H1 (cell line): Measurements from ENCODE around the gene ELMO2. TPM values are rescaled to one million over a fixed set of nuclear protein-coding genes. Genes with fewer than 3 reads are reported as not detected.
A peak's percentile ranks its signal among the peaks of the same experiment; 100 is the strongest.

Experiments
- CTCF ChIA-PET: fragments of 300-600 bp; sonication (Branson Sonifier 250); formaldehyde crosslinking; loops from one replicate; lab custom pipeline; 2021; ENCODE audit not compliant: partially characterized antibody; lab: Charles Lee
- POLR2A ChIA-PET: fragments of 300-600 bp; sonication (Branson Sonifier 250); formaldehyde crosslinking; loops from one replicate; lab custom pipeline; 2021; ENCODE audit warnings: inconsistent platforms; ENCODE audit not compliant: partially characterized antibody; lab: Charles Lee
- DNase-seq, 2 experiments: peaks; one replicate each; pipeline versions ENCODE4 v3.0.0 to v3.0.0-alpha.2; 2010 to 2022; ENCODE audit warnings: low spot score in 2 of 2, low read depth in 1 of 2, mixed read lengths in 1 of 2
- FAIRE-seq: peaks from 2 replicates; lab custom pipeline; 2011; peaks lifted over from hg19 to GRCh38; lab: Jason Lieb, UNC
- H2AFZ ChIP-seq: 2 replicates; pipeline ENCODE4 v1.8.1; 2012; ENCODE audit warnings: low read length, inconsistent platforms
- H2AK5ac ChIP-seq: 2 replicates; pipeline ENCODE4 v1.6.1; 2013; ENCODE audit warnings: low read depth, low read length
- H2BK120ac ChIP-seq: replicated peaks from 2 replicates; pipeline ENCODE3; 2013; ENCODE audit warnings: low read depth, low read length, inconsistent platforms
- H2BK12ac ChIP-seq: 2 replicates; pipeline ENCODE4 v1.6.1; 2013; ENCODE audit warnings: low read depth, low read length
- H2BK15ac ChIP-seq: 2 replicates; pipeline ENCODE4 v1.6.1; 2013; ENCODE audit warnings: low read length
- H2BK20ac ChIP-seq: 2 replicates; pipeline ENCODE4 v1.6.1; 2013; ENCODE audit warnings: low read length
- H2BK5ac ChIP-seq: 2 replicates; pipeline ENCODE4 v1.6.1; 2013; ENCODE audit warnings: low read depth, low read length
- H3K14ac ChIP-seq: 2 replicates; pipeline ENCODE4 v1.6.1; 2013; ENCODE audit warnings: inconsistent platforms; ENCODE audit not compliant: insufficient read length
- H3K18ac ChIP-seq: 2 replicates; pipeline ENCODE4 v1.6.1; 2013; ENCODE audit warnings: low read length; ENCODE audit errors: extremely low read depth
- H3K23ac ChIP-seq: 2 replicates; pipeline ENCODE4 v1.6.1; 2013; ENCODE audit warnings: inconsistent platforms; ENCODE audit not compliant: insufficient read length
- H3K23me2 ChIP-seq: 2 replicates; pipeline ENCODE4 v1.6.1; 2013; ENCODE audit warnings: low read depth, low read length
- H3K27ac ChIP-seq: 2 replicates; pipeline ENCODE4 v1.6.1; 2011; ENCODE audit warnings: low read depth, low read length, inconsistent platforms
- H3K27me3 ChIP-seq, 4 experiments: replicated peaks in 1 of 4; 1 replicate in 1 of 4; 2 replicates in 3 of 4; pipeline versions ENCODE4 v1.6.1 to v1.8.1; 2011 to 2013; ENCODE audit warnings: low read length in 3 of 4, mild to moderate bottlenecking in 3 of 4, inconsistent platforms in 2 of 4, mixed read lengths in 2 of 4, moderate library complexity in 1 of 4; ENCODE audit not compliant: control insufficient read depth in 3 of 4, insufficient read depth in 3 of 4; ENCODE audit errors: extremely low read depth in 1 of 4
- H3K36me3 ChIP-seq, 4 experiments: 2 replicates each; pipeline versions ENCODE4 v1.6.1 to v1.8.1; 2011 to 2013; ENCODE audit warnings: mild to moderate bottlenecking in 4 of 4, low read length in 3 of 4, moderate library complexity in 2 of 4, control low read depth in 1 of 4, inconsistent platforms in 1 of 4; ENCODE audit not compliant: insufficient read depth in 4 of 4, control insufficient read depth in 2 of 4
- H3K4ac ChIP-seq: replicated peaks from 2 replicates; pipeline ENCODE3; 2013; ENCODE audit warnings: low read length, low read depth, mixed read lengths, inconsistent platforms; ENCODE audit not compliant: insufficient read length
- H3K4me1 ChIP-seq, 4 experiments: replicated peaks in 1 of 4; 1 replicate in 1 of 4; 2 replicates in 3 of 4; pipeline versions ENCODE4 v1.6.1 to v1.8.1; 2011 to 2013; ENCODE audit warnings: low read length in 3 of 4, inconsistent platforms in 2 of 4, mixed read lengths in 1 of 4; ENCODE audit not compliant: insufficient read depth in 4 of 4, control insufficient read depth in 3 of 4
- H3K4me2 ChIP-seq, 2 experiments: 2 replicates each; pipeline versions ENCODE4 v1.6.1 to v1.8.1; 2011 to 2013; ENCODE audit warnings: low read depth in 2 of 2, low read length in 2 of 2, control low read depth in 1 of 2, inconsistent platforms in 1 of 2, mild to moderate bottlenecking in 1 of 2; ENCODE audit not compliant: insufficient read depth in 1 of 2
- H3K4me3 ChIP-seq, 4 experiments: fragments of 200-600, 300-600 bp in 1 of 4; sonication (generic), shearing (Covaris generic), sonication (Bioruptor Twin) in 1 of 4; 2 replicates each; pipeline versions ENCODE4 v1.5.1 to v1.8.1; 2011 to 2016; ENCODE audit warnings: low read length in 4 of 4, low read depth in 3 of 4, control low read depth in 2 of 4, inconsistent platforms in 2 of 4, mild to moderate bottlenecking in 2 of 4, mixed read lengths in 1 of 4, moderate library complexity in 1 of 4; ENCODE audit not compliant: insufficient read depth in 2 of 4; ENCODE audit errors: extremely low read depth in 1 of 4
- H3K56ac ChIP-seq: replicated peaks from 2 replicates; pipeline ENCODE3; 2013; ENCODE audit warnings: low read depth, mild to moderate bottlenecking, mixed read lengths, low read length, inconsistent platforms; ENCODE audit not compliant: insufficient read length
- H3K79me1 ChIP-seq: 2 replicates; pipeline ENCODE4 v1.6.1; 2013; ENCODE audit warnings: low read depth, low read length, control low read depth
- H3K79me2 ChIP-seq, 2 experiments: 2 replicates each; pipeline versions ENCODE4 v1.6.1 to v1.8.1; 2012 to 2013; ENCODE audit warnings: low read length in 2 of 2, mild to moderate bottlenecking in 2 of 2, inconsistent platforms in 1 of 2; ENCODE audit not compliant: insufficient read depth in 2 of 2, control insufficient read depth in 1 of 2
- H3K9ac ChIP-seq, 4 experiments: replicated peaks in 1 of 4; 1 replicate in 1 of 4; 2 replicates in 3 of 4; pipeline versions ENCODE4 v1.6.1 to v1.8.1; 2011 to 2013; ENCODE audit warnings: low read depth in 3 of 4, low read length in 3 of 4, control low read depth in 2 of 4, mild to moderate bottlenecking in 2 of 4, moderate library complexity in 2 of 4, inconsistent platforms in 1 of 4; ENCODE audit errors: extremely low read depth in 1 of 4
- H3K9me3 ChIP-seq, 2 experiments: 2 replicates each; pipeline versions ENCODE4 v1.6.1 to v1.8.1; 2012 to 2013; ENCODE audit warnings: mild to moderate bottlenecking in 2 of 2, moderate library complexity in 2 of 2, control low read depth in 1 of 2, inconsistent platforms in 1 of 2, low read depth in 1 of 2, low read length in 1 of 2, mixed read lengths in 1 of 2; ENCODE audit not compliant: insufficient read depth in 2 of 2
- H4K20me1 ChIP-seq, 2 experiments: replicated peaks in 1 of 2; 2 replicates each; pipeline versions ENCODE3 to v1.8.1; 2011 to 2013; ENCODE audit warnings: inconsistent platforms in 2 of 2, low read length in 2 of 2, mild to moderate bottlenecking in 1 of 2; ENCODE audit not compliant: insufficient read depth in 2 of 2, control insufficient read depth in 1 of 2
- H4K5ac ChIP-seq: 2 replicates; pipeline ENCODE4 v1.6.1; 2013; ENCODE audit warnings: low read length, low read depth, mixed read lengths, inconsistent platforms; ENCODE audit not compliant: insufficient read length
- H4K8ac ChIP-seq: 2 replicates; pipeline ENCODE4 v1.8.0; 2013; ENCODE audit warnings: mild to moderate bottlenecking, moderate library complexity, low read length, inconsistent platforms; ENCODE audit not compliant: insufficient read depth; ENCODE audit errors: extremely low read depth
- H4K91ac ChIP-seq: replicated peaks from 2 replicates; pipeline ENCODE3; 2013; ENCODE audit warnings: low read length, mixed read lengths, inconsistent platforms; ENCODE audit not compliant: insufficient read length
- CHD2 ChIP-seq: IDR thresholded peaks from 2 replicates; pipeline ENCODE4 v1.6.1; 2012; ENCODE audit warnings: low read length, improper control_type of control experiment
- FOSL1 ChIP-seq: IDR thresholded peaks from 2 replicates; pipeline ENCODE4 v1.6.1; 2011; ENCODE audit warnings: mild to moderate bottlenecking, low read depth, low read length, moderate library complexity; ENCODE audit not compliant: insufficient read depth
- KDM4A ChIP-seq: IDR thresholded peaks from one replicate; pipeline ENCODE4 v1.7.1; 2012; ENCODE audit warnings: low read depth, mild to moderate bottlenecking, moderate library complexity, low read length, inconsistent platforms; ENCODE audit not compliant: severe bottlenecking
- MAFK ChIP-seq: IDR thresholded peaks from 2 replicates; pipeline ENCODE4 v1.6.1; 2012; ENCODE audit warnings: low read depth, mild to moderate bottlenecking, improper control_type of control experiment, low read length
- POLR2A ChIP-seq, 2 experiments: IDR thresholded peaks; 1 replicate in 1 of 2; 2 replicates in 1 of 2; pipeline ENCODE4 v1.6.1; 2011; ENCODE audit warnings: low read depth in 2 of 2, low read length in 2 of 2, mild to moderate bottlenecking in 2 of 2; ENCODE audit errors: control extremely low read depth in 1 of 2
- POU5F1 ChIP-seq: IDR thresholded peaks from 2 replicates; pipeline ENCODE4 v1.6.1; 2011; ENCODE audit warnings: low read depth, mild to moderate bottlenecking, low read length, moderate library complexity
- RNF2 ChIP-seq: fragments of 200-900, 300-1000 bp; sonication (generic); IDR thresholded peaks from 2 replicates; pipeline ENCODE4 v1.7.1; 2016; ENCODE audit warnings: borderline replicate concordance, low read depth, mild to moderate bottlenecking, antibody characterized with exemption, low read length; ENCODE audit not compliant: poor library complexity, severe bottlenecking; ENCODE audit errors: missing control alignments
- RXRA ChIP-seq: IDR thresholded peaks from 2 replicates; pipeline ENCODE4 v1.6.1; 2011; ENCODE audit warnings: low read depth, mild to moderate bottlenecking, low read length, moderate library complexity; ENCODE audit not compliant: insufficient read depth
- WGBS, 2 experiments: shearing (Covaris generic) in 1 of 2; methylation state at CpG; one replicate each; pipeline versions ENCODE4 v1.1.6 to v1.1.7; 2013 to 2015; ENCODE audit warnings: low lambda C conversion rate in 2 of 2, mixed read lengths in 2 of 2, inconsistent platforms in 1 of 2, low coverage in 1 of 2, missing lambda C conversion rate in 1 of 2; ENCODE audit not compliant: insufficient replicate concordance in 2 of 2, insufficient coverage in 1 of 2, insufficient read length in 1 of 2; ENCODE audit errors: extremely low coverage in 1 of 2, missing lambda C conversion rate in 1 of 2; 5-methylcytosine and 5-hydroxymethylcytosine counted together
- polyA plus RNA-seq, 7 experiments: library from polyadenylated mRNA; depleted of rRNA in 3 of 7; stranded (reverse) in 5 of 7; unstranded in 2 of 7; fragments of >200 nt in 5 of 7; fragments of 200-250 nt in 2 of 7; gene quantifications; 1 replicate in 5 of 7; 2 replicates in 1 of 7; 4 replicates in 1 of 7; pipeline versions ENCODE4 v1.2.1 to v1.2.3, GENCODE V29; 2011 to 2013; ENCODE audit warnings: missing spikeins in 2 of 7, mixed read lengths in 2 of 7
- total RNA-seq: library from RNA; stranded (reverse); fragmentation: NEBNext Ultra II Directional; extraction: Animal tissue kit (Norgen Biotek cat#: 25700); gene quantifications from 2 replicates; pipeline ENCODE4 v1.2.1, GENCODE V29; 2021
- TF ChIP-seq, protein P1 (sequence below): IDR thresholded peaks from 2 replicates; pipeline ENCODE4 v1.6.1; 2012; ENCODE audit warnings: low read length, inconsistent platforms

The ELMO2 gene
- total and polyA plus RNA-seq, 2 of the 8 experiments (the other 6 are each of a cell fraction or from before 2014, with no cell fraction given): 34.3 to 39.7 TPM

DNA sequence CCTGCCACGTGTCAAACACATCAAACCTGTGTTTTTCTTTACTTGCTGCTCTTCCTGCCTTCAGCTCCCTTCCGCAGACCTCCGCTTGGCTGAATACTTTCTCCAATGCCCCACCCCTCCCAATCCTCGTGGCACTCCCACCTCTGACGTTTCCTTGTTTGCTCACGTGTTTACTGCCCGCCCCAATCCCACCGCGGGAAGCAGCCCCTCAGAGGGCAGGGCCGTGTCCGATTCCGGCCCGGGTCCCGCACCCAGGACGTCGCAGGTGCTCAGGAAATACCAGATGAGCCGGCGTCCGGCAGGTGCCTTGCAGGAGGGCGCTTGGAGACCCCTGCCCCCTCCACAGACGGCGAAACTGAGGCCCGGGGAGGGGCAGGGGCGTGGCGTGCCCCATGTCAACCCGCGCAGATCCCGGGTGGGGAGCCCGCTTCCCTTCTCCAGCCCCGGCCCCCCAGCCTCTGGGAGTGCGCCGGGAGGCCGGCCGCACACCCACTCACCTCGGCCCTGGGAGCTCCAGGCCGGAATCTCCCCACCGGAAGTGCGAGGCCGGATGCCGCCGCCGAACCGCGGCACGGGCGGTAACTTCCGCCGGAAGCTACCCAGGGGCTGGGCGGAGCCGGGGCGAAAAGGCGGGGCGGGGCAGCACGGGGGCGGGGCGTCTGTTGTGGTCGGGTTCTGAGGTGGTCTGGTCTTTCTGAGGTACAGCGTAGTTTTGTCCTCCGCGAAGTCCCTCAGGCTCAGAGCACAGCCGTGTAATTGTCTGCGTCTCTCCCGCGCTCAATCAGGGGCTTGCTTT, 42.3 kb downstream of the ELMO2 start:
- peaks cover 0 to 13% of the 10 kb centered on the region in 2 experiments; a peak in 2 of 4 replicates for H3K79me2 ChIP-seq
- peak overlapping the region; percentile 49 for H4K91ac ChIP-seq
- H4K8ac ChIP-seq: peak overlapping the region; percentile 94
- peak overlapping the region; percentile 98 for H3K27ac ChIP-seq
- H3K4me2 ChIP-seq: peak overlapping the region; percentile 82 to 94
- no peak overlapping the region for H3K4ac ChIP-seq
- peaks cover 8% of the 10 kb centered on the region; the same call in 1 of the 2 replicates for H3K23me2 ChIP-seq
- H2BK120ac ChIP-seq: no peak overlapping the region
- peak overlapping the region; percentile 92; the same call in 1 of the 2 replicates for H2BK5ac ChIP-seq
- peak in 1 of 2 experiments; percentile 91 for DNase-seq
- CTCF ChIA-PET: interaction anchor here (0.7 to 3.6 kb wide), 9 partner anchors 8 to 153 kb away, joined by 3 to 21 read pairs (median 3); no protein-coding TSS in a partner anchor
- H3K18ac ChIP-seq: peak overlapping the region; percentile 94; the same call in 1 of the 2 replicates
- 3% methylated on average over 31 of the region's 64 CpGs; no CpG with 5 or more reads in 1 of the 2 experiments for WGBS, 2 experiments
- H3K9me3 ChIP-seq: no peaks in the 10 kb centered on the region
- FAIRE-seq: no peak
- no peak overlapping the region for H3K14ac ChIP-seq
- peaks cover 8% of the 10 kb centered on the region; the same call in 1 of the 2 replicates for H3K79me1 ChIP-seq
- H3K27me3 ChIP-seq: no peaks in the 10 kb centered on the region
- no peak overlapping the region for H2BK12ac ChIP-seq
- H3K4me1 ChIP-seq: peaks cover 0 to 4% (median 0%) of the 10 kb centered on the region in 4 experiments; a peak in 2 of 7 replicates
- peak overlapping the region; percentile 84 to 98 (median 96) for H3K4me3 ChIP-seq
- no peak overlapping the region for H3K23ac ChIP-seq
- H4K5ac ChIP-seq: peak overlapping the region; percentile 83
- H2BK20ac ChIP-seq: no peak overlapping the region
- peak overlapping the region; percentile 79 for H2AFZ ChIP-seq
- no peak overlapping the region for H3K56ac ChIP-seq
- H2AK5ac ChIP-seq: no peak overlapping the region
- H2BK15ac ChIP-seq: no peak overlapping the region
- H3K36me3 ChIP-seq: peaks cover 10 to 37% (median 18%) of the 10 kb centered on the region in 4 experiments; a peak in 6 of 8 replicates
- H4K20me1 ChIP-seq: peaks cover 2 to 21% of the 10 kb centered on the region in 2 experiments
- H3K9ac ChIP-seq: peak overlapping the region; percentile 74 to 94 (median 93)
- POLR2A ChIA-PET: interaction anchor here (0.6 to 3.7 kb wide), 26 partner anchors 8 to 513 kb away, joined by 3 to 17 read pairs (median 4); partner anchors contain the start of genes ELMO2 and ZNF334
- TF ChIP-seq POU5F1: no peak
- TF ChIP-seq POLR2A (IDR thresholded peaks at IDR 0.05; ENCODE audit: control extremely low read depth in 1 of 2, low read depth in 2 of 2, low read length in 2 of 2): peak; percentile 76 to 96
- peak; percentile 64 for TF ChIP-seq KDM4A
- no peak for TF ChIP-seq MAFK
- TF ChIP-seq FOSL1: no peak
- no peak for TF ChIP-seq RNF2
- TF ChIP-seq, protein P1, sequence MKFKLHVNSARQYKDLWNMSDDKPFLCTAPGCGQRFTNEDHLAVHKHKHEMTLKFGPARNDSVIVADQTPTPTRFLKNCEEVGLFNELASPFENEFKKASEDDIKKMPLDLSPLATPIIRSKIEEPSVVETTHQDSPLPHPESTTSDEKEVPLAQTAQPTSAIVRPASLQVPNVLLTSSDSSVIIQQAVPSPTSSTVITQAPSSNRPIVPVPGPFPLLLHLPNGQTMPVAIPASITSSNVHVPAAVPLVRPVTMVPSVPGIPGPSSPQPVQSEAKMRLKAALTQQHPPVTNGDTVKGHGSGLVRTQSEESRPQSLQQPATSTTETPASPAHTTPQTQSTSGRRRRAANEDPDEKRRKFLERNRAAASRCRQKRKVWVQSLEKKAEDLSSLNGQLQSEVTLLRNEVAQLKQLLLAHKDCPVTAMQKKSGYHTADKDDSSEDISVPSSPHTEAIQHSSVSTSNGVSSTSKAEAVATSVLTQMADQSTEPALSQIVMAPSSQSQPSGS: no peak
- TF ChIP-seq RXRA: no peak
- TF ChIP-seq CHD2: no peak
